ENCODE measurements around the gene DAD1. TPM values are rescaled to one million over a fixed set of nuclear protein-coding genes. Genes with fewer than 3 reads are reported as not detected.
A peak's percentile ranks its signal among the peaks of the same experiment; 100 is the strongest.

Gene DAD1
- total and polyA plus RNA-seq, 2 experiments from 2014 or later = 369 to 653 TPM

GRCh38 chr14:22583994-22584393, 5.0 kb downstream of the DAD1 start:
- in situ Hi-C loops (cut with MboI) = no loop called here
- 55 to 83% methylated on average over 1 of the region's 1 CpG for WGBS, 2 experiments (ENCODE audit: low coverage in 1 of 2, low lambda C conversion rate in 2 of 2, missing lambda C conversion rate in 2 of 2)

GRCh38 chr14:22580625-22581024, 8.4 kb downstream of the DAD1 start:
- H3K27me3 ChIP-seq (replicated peaks; ENCODE audit: insufficient read depth) = no peaks in the 10 kb centered on the region
- peaks cover 23% of the 10 kb centered on the region for H3K4me1 ChIP-seq (ENCODE audit: insufficient read depth)
- no peak overlapping the region for H3K4me2 ChIP-seq (ENCODE audit: unreplicated experiment)
- DNase-seq = no peak
- H3K27ac ChIP-seq = no peak overlapping the region
- H3K4me3 ChIP-seq = no peak overlapping the region
- H3K36me3 ChIP-seq (ENCODE audit: low read depth) = 0 out of 2 replicates have a peak, but pooled peaks cover 2% of the 10 kb centered on the region
- no peaks in the 10 kb centered on the region for H3K9me3 ChIP-seq (ENCODE audit: low read depth)
- TF ChIP-seq EZH2phosphoT487 (IDR thresholded peaks at IDR 0.05; ENCODE audit: insufficient read depth, low read depth) (no peak), EZH2 (IDR thresholded peaks at IDR 0.05; ENCODE audit: insufficient read depth, poor library complexity, severe bottlenecking) (no peak)
- H4K20me1 ChIP-seq (ENCODE audit: insufficient read depth) = no peaks in the 10 kb centered on the region
- no peak overlapping the region for H2AFZ ChIP-seq
- H3K79me2 ChIP-seq (ENCODE audit: insufficient read depth) = peaks cover 100% of the 10 kb centered on the region
- peaks cover 13% of the 10 kb centered on the region for H3F3A ChIP-seq (ENCODE audit: insufficient read depth)
- 90 to 95% methylated on average over 2 of the region's 2 CpGs for WGBS, 2 experiments (ENCODE audit: low coverage in 1 of 2, low lambda C conversion rate in 2 of 2, missing lambda C conversion rate in 2 of 2)
- in situ Hi-C loops (cut with MboI) = no loop called here
- H3K9me2 ChIP-seq (ENCODE audit: insufficient read depth) = no peaks in the 10 kb centered on the region
- H3K9ac ChIP-seq = no peak overlapping the region

More at GRCh38 chr14:22583994-22584393, 5.0 kb downstream of the DAD1 start:
- Histone ChIP-seq H4K20me1 (ENCODE audit: insufficient read depth) (no peaks in the 10 kb centered on the region), H3K36me3 (ENCODE audit: low read depth) (0 out of 2 replicates have a peak, but pooled peaks cover 3% of the 10 kb centered on the region), H3K4me3 (no peak overlapping the region), H2AFZ (no peak overlapping the region), H3K27me3 (replicated peaks; ENCODE audit: insufficient read depth) (no peaks in the 10 kb centered on the region), H3F3A (ENCODE audit: insufficient read depth) (peaks cover 10% of the 10 kb centered on the region), H3K79me2 (ENCODE audit: insufficient read depth) (peaks cover 100% of the 10 kb centered on the region), H3K4me1 (ENCODE audit: insufficient read depth) (peaks cover 41% of the 10 kb centered on the region), H3K4me2 (ENCODE audit: unreplicated experiment) (no peak overlapping the region), H3K9me2 (ENCODE audit: insufficient read depth) (no peaks in the 10 kb centered on the region), H3K9ac (no peak overlapping the region), H3K9me3 (ENCODE audit: low read depth) (no peaks in the 10 kb centered on the region), H3K27ac (no peak overlapping the region)
- TF ChIP-seq EZH2phosphoT487 (IDR thresholded peaks at IDR 0.05; ENCODE audit: insufficient read depth, low read depth) = no peak
- TF ChIP-seq EZH2 (IDR thresholded peaks at IDR 0.05; ENCODE audit: insufficient read depth, poor library complexity, severe bottlenecking) = no peak
- peak; percentile 29 for DNase-seq

GRCh38 chr14:22579881-22580280, 9.1 kb downstream of the DAD1 start:
- H4K20me1 ChIP-seq (ENCODE audit: insufficient read depth) = no peaks in the 10 kb centered on the region
- no peak overlapping the region for H3K27ac ChIP-seq
- no peak for DNase-seq
- no peaks in the 10 kb centered on the region for H3K27me3 ChIP-seq (replicated peaks; ENCODE audit: insufficient read depth)
- in situ Hi-C loops (cut with MboI) = loop anchor here (10.0 kb wide), 2 partner anchors 75 to 185 kb away; partner anchors contain the start of gene OXA1L
- peaks cover 16% of the 10 kb centered on the region for H3K4me1 ChIP-seq (ENCODE audit: insufficient read depth)
- H2AFZ ChIP-seq = no peak overlapping the region
- H3K4me2 ChIP-seq (ENCODE audit: unreplicated experiment) = no peak overlapping the region
- peaks cover 13% of the 10 kb centered on the region for H3F3A ChIP-seq (ENCODE audit: insufficient read depth)
- no peaks in the 10 kb centered on the region for H3K9me3 ChIP-seq (ENCODE audit: low read depth)
- peaks cover 3% of the 10 kb centered on the region; the same call in 1 of the 2 replicates for H3K36me3 ChIP-seq (ENCODE audit: low read depth)
- no peak overlapping the region for H3K9ac ChIP-seq
- peaks cover 100% of the 10 kb centered on the region for H3K79me2 ChIP-seq (ENCODE audit: insufficient read depth)
- no peak overlapping the region for H3K4me3 ChIP-seq
- TF ChIP-seq EZH2phosphoT487 (IDR thresholded peaks at IDR 0.05; ENCODE audit: insufficient read depth, low read depth) (no peak), EZH2 (IDR thresholded peaks at IDR 0.05; ENCODE audit: insufficient read depth, poor library complexity, severe bottlenecking) (no peak)
- 78% methylated on average over 3 of the region's 3 CpGs for WGBS, 2 experiments (ENCODE audit: low coverage in 1 of 2, low lambda C conversion rate in 2 of 2, missing lambda C conversion rate in 2 of 2)
- no peaks in the 10 kb centered on the region for H3K9me2 ChIP-seq (ENCODE audit: insufficient read depth)

GRCh38 chr14:22579236-22579635, 9.8 kb downstream of the DAD1 start:
- in situ Hi-C loops (cut with MboI) = loop anchor here (10.0 kb wide), 2 partner anchors 76 to 186 kb away; partner anchors contain the start of gene OXA1L

More at GRCh38 chr14:22579236-22579635, 9.8 kb downstream of the DAD1 start:
- H3K9ac ChIP-seq = no peak overlapping the region
- H3K9me3 ChIP-seq (ENCODE audit: low read depth) = no peaks in the 10 kb centered on the region
- peaks cover 9% of the 10 kb centered on the region; the same call in 1 of the 2 replicates for H3K4me1 ChIP-seq (ENCODE audit: insufficient read depth)
- TF ChIP-seq EZH2 (IDR thresholded peaks at IDR 0.05; ENCODE audit: insufficient read depth, poor library complexity, severe bottlenecking) (no peak), EZH2phosphoT487 (IDR thresholded peaks at IDR 0.05; ENCODE audit: insufficient read depth, low read depth) (no peak)
- H3K36me3 ChIP-seq (ENCODE audit: low read depth) = peaks cover 10% of the 10 kb centered on the region; the same call in 1 of the 2 replicates
- H3K9me2 ChIP-seq (ENCODE audit: insufficient read depth) = no peaks in the 10 kb centered on the region
- no peak overlapping the region for H3K4me3 ChIP-seq
- peak; percentile 19 for DNase-seq
- no peak overlapping the region for H3K4me2 ChIP-seq (ENCODE audit: unreplicated experiment)
- peaks cover 19% of the 10 kb centered on the region for H3F3A ChIP-seq (ENCODE audit: insufficient read depth)
- WGBS, 2 experiments (ENCODE audit: low coverage in 1 of 2, low lambda C conversion rate in 2 of 2, missing lambda C conversion rate in 2 of 2) = 14 to 24% methylated on average over 2 of the region's 2 CpGs
- H3K27me3 ChIP-seq (replicated peaks; ENCODE audit: insufficient read depth) = no peaks in the 10 kb centered on the region
- peak overlapping the region; percentile 19; the same call in 1 of the 2 replicates for H3K27ac ChIP-seq
- no peak overlapping the region for H2AFZ ChIP-seq
- H4K20me1 ChIP-seq (ENCODE audit: insufficient read depth) = no peaks in the 10 kb centered on the region
- H3K79me2 ChIP-seq (ENCODE audit: insufficient read depth) = peaks cover 100% of the 10 kb centered on the region

All from GM23248 (cell line).